IMR-90 (cell line): ENCODE data around the gene RANBP9.

ENCODE experiments used
- BHLHE40 ChIP-seq: fragments of 150-350 bp; IDR thresholded peaks from 2 replicates; pipeline ENCODE4 v1.6.1; 2016; ENCODE audit warnings: mild to moderate bottlenecking, low read depth, low read length
- CEBPB ChIP-seq: IDR thresholded peaks from 2 replicates; pipeline ENCODE4 v1.6.1; 2012; ENCODE audit warnings: low read depth, low read length, improper control_type of control experiment
- CTCF ChIP-seq: conservative IDR thresholded peaks from 2 replicates; pipeline ENCODE4 v1.5.1; 2012; ENCODE audit warnings: mild to moderate bottlenecking, low read depth, low read length, improper control_type of control experiment
- ELK1 ChIP-seq: fragments of 150-350 bp; IDR thresholded peaks from 2 replicates; pipeline ENCODE4 v1.6.1; 2016; ENCODE audit warnings: low read depth, mild to moderate bottlenecking, low read length, moderate library complexity, borderline replicate concordance
- MAFK ChIP-seq: IDR thresholded peaks from 2 replicates; pipeline ENCODE4 v1.6.1; 2012; ENCODE audit warnings: low read depth, low read length, improper control_type of control experiment
- MXI1 ChIP-seq: IDR thresholded peaks from 2 replicates; pipeline ENCODE4 v1.6.1; 2012; ENCODE audit warnings: low read depth, mild to moderate bottlenecking, low read length, moderate library complexity, borderline replicate concordance
- POLR2A ChIP-seq: IDR thresholded peaks from 2 replicates; pipeline ENCODE4 v1.6.1; 2012; ENCODE audit warnings: mild to moderate bottlenecking, low read depth, low read length
- RAD21 ChIP-seq: IDR thresholded peaks from 2 replicates; pipeline ENCODE4 v1.6.1; 2012; ENCODE audit warnings: low read length, improper control_type of control experiment
- RCOR1 ChIP-seq: IDR thresholded peaks from 2 replicates; pipeline ENCODE4 v1.6.1; 2012; ENCODE audit warnings: mild to moderate bottlenecking, low read length, improper control_type of control experiment; ENCODE audit not compliant: insufficient replicate concordance
- RFX5 ChIP-seq: IDR thresholded peaks from 2 replicates; pipeline ENCODE4 v1.8.0; 2012; ENCODE audit warnings: low read depth, mild to moderate bottlenecking, low read length, moderate library complexity
- SMC3 ChIP-seq: fragments of 150-350 bp; IDR thresholded peaks from 2 replicates; pipeline ENCODE4 v1.6.1; 2016; ENCODE audit warnings: low read depth, mild to moderate bottlenecking, antibody characterized with exemption, low read length, moderate library complexity
- USF2 ChIP-seq: fragments of 150-350 bp; IDR thresholded peaks from 2 replicates; pipeline ENCODE4 v1.6.1; 2017; ENCODE audit warnings: mild to moderate bottlenecking, antibody characterized with exemption, low read length, low read depth

- TF ChIP-seq CTCF (no peak), USF2 (no peak), SMC3 (no peak), ELK1 (no peak), RCOR1 (no peak), POLR2A (no peak), RAD21 (no peak), RFX5 (no peak), CEBPB (no peak), BHLHE40 (no peak), MAFK (no peak), MXI1 (no peak)
Observed at GRCh38 chr6:13590574-13591153, 121.0 kb downstream of the RANBP9 start.
